HG02588 (cell line): Measurements from ENCODE around the gene CSN2.
A peak's percentile ranks its signal among the peaks of the same experiment; 100 is the strongest.
"Not testable (repeated sequence)": the region's sequence is repeated elsewhere in the genome, so short reads cannot be mapped to it uniquely, and the experiment has no call there.

Experiments used
- ATAC-seq: cut with Tn5 transposase; IDR thresholded peaks from one replicate; pipeline ENCODE4 v1.9.1; 2021; ENCODE audit warnings: mild to moderate bottlenecking, moderate library complexity; ENCODE audit not compliant: unreplicated experiment

The CSN2 gene, protein sequence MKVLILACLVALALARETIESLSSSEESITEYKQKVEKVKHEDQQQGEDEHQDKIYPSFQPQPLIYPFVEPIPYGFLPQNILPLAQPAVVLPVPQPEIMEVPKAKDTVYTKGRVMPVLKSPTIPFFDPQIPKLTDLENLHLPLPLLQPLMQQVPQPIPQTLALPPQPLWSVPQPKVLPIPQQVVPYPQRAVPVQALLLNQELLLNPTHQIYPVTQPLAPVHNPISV

DNA sequence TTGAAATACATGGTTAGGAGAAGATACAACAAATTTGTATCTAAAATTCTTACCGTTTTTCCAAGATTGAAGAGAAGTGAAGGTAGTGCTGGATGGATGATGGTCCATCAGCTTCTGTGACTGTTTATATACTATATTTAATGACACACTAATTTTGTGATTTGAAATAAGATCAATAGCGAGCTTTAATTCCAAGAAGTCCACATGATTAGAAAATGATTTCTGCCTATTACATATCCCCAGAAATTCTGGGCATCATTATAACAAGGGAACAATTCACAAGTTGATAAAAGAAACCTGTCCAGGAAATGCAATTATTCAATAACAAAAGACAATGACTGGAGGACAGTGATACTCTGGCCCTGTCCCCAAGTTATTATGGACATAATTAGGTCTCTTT is at the start of gene CSN2:
Gene CSN2, minus strand, starts transcription at position 101 of the 400 bp plus-strand sequence. CDS start 4,733 bp downstream, outside the sequence.
- no peak for ATAC-seq

- no peak for ATAC-seq
Observed at GRCh38 chr4:70008771-70009170, 43.2 kb upstream of the CSN2 start.

- ATAC-seq: no peak
Observed at GRCh38 chr4:70002507-70002906, 37.0 kb upstream of the CSN2 start.

- ATAC-seq: no peak
Observed at GRCh38 chr4:70000711-70001110, 35.2 kb upstream of the CSN2 start.

DNA sequence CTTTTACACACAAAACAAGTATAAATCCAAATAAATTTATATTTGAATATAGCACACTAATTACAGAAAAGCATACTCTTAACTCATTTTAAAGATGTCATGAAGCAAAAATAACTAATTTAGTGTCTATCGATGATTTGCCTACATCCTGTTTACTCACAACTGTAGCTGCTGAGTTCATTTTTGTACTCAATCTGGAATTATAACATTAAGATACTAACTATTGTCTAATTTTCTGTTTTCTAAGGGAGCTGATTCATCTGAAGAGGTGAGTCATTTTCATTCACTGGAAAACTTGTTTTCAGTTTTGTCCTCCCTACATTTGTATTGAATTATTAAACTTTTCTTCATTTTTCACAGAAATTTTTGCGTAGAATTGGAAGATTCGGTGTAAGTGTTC is 33.9 kb upstream of the CSN2 start:
- no peak for ATAC-seq

GRCh38 chr4:69995526-69996016 is 30.0 kb upstream of the CSN2 start, which contains the start of gene STATH:
TSS of gene STATH (plus strand) at chr4:69995966. CDS start at chr4:69998438, 2,472 bp downstream.
- ATAC-seq: no peak

GRCh38 chr4:69994782-69995181 is 29.3 kb upstream of the CSN2 start:
- ATAC-seq: no peak

- no peak for ATAC-seq
Observed at GRCh38 chr4:69991016-69991415, 25.5 kb upstream of the CSN2 start.

- no peak for ATAC-seq
Observed at GRCh38 chr4:69986663-69987062, 21.1 kb upstream of the CSN2 start.

DNA sequence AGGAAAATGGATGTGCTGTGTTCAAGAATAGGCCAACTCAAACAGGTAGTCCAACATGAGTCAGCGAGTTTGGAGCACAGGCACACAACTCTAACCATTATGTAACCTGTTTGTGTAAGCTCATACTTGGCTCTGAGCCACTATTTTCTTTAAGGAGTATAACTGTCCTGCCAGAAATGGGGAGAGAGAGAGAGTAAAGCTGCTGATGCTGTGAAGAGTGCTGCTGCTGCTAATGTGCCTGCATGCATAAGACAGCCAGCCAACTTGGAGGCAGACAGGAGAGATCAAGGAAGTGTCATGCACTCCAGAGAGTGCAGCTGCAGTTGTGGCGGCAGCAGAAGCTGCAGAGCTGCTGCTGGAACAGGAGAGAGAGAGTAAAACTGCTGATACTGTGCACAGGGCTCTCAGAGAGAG is 18.5 kb upstream of the CSN2 start:
- no peak for ATAC-seq

GRCh38 chr4:69977582-69977981 is 12.1 kb upstream of the CSN2 start:
- no peak for ATAC-seq

DNA sequence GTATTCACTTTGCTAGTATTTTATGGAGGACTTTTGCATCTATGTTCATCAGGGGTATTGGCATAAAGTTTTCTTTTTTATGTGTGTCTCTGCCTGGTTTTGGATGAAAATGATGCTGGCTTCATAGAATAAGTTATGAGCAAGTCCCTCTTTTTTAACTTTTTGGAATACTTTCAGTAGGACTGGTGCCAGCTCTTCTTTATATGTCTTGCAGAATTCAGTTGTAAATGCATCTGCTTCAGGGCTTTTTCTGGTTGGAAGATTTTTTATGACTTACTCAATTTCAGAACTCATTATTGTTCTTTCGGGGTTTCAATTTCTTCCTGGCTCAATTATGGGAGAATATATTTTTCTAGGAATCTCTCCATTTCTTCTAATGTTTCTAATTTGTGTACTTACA is 9.1 kb upstream of the CSN2 start:
- no peak for ATAC-seq

GRCh38 chr4:69970071-69970470 is 4.5 kb upstream of the CSN2 start:
- ATAC-seq: no peak

DNA sequence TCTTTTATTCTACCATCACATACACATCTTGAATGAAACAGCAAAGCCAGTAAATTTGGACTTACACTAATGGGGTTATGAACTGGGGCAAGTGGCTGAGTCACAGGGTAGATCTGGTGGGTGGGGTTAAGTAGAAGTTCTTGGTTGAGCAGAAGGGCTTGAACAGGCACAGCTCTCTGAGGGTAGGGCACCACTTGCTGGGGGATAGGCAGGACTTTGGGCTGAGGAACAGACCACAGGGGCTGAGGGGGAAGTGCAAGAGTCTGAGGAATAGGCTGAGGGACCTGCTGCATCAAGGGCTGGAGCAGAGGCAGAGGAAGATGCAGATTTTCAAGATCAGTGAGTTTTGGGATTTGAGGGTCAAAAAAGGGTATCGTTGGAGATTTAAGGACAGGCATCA is 8.3 kb downstream of the CSN2 start:
- ATAC-seq: no peak

- ATAC-seq: no peak
Observed at GRCh38 chr4:69951602-69952001, 13.9 kb downstream of the CSN2 start.

DNA sequence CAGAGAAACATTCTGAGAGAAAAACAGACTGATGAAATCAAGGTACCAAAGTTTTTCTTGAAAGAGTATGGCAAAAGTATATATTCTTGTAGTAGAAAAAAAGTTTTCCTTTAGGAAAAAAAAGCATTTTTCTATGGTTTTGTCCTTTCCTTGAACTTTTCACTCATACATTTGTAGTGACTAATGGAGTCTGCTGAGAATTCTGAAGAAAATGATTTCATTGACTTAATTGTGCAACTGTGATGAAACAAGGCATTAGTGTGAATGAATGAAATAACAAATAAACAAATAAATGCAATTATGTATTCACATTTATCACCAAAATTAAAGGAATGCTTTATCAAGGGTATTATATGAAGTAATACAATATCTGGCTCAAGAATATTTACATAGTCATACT is 29.0 kb downstream of the CSN2 start:
- no peak for ATAC-seq

GRCh38 chr4:69934150-69934549 is 31.4 kb downstream of the CSN2 start:
- ATAC-seq: no peak

DNA sequence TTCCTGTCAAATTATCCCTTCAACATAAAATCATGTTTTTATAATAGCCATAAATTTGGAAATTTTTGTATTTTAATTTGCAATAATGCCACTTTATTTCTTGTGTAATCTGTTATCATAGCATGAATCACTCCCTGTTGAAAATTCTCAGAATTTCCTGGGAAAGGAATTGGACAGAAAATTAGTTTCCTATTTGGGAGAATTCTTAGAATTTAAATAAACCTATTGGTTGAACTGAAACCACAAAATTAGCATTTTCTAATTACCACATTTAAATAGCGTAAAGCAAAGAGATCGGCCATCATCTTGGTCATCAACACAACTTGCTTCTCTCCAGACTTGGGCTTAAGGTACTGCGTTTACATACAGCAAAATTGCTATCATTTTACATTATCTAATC is 34.8 kb downstream of the CSN2 start, which contains the start of gene CSN1S1:
Gene CSN1S1, plus strand, starts transcription at position 301 of the 400 bp plus-strand sequence. CDS start 1,488 bp downstream, outside the sequence.
- ATAC-seq: no peak

DNA sequence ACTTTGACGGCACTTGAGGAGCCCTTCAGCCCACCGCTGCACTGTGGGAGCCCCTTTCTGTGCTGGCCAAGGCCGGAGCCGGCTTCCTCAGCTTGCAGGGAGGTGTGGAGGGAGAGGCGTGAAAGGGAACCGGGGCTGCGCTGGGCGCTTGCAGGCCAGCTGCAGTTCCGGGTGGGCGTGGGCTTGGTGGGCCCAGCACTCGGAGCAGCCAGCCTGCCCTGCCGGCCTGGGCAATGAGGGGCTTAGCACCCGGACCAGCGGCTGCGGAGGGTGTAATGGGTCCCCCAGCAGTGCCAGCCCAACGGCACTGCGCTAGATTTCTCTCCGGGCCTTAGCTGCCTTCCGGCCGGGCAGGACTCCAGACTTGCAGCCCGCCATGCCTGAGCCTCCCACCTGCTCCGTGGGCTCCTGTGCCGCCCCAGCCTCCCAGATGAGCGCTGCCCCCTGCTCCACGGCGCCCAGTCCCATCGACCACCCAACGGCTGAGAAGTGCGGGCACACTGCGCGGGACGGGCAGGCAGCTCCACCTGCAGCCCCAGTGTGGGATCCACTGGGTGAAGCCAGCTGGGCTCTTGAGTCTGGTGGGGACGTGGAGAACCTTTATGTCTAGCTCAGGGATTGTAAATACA is 41.6 kb downstream of the CSN2 start:
- not testable (repeated sequence) for ATAC-seq

DNA sequence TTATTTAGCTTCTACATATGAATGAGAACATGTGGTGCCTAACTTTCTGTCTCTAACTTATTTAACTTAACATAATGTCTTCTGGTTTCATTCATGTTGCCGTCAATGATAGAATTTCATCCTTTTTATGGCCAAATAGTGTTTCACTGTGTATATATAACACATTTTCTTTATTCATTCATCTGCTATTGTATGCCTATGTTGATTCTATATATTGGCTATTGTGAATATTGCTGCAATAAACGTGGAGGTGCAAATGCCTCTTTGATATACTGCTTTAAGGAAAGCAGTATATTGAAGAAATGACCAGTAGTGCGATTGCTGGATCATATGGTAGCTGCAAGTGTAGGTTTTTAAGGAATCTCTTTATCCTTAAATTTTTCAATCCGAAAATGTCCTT is 44.7 kb downstream of the CSN2 start:
- ATAC-seq: no peak

- ATAC-seq: peak; percentile 87
Observed at GRCh38 chr4:69910016-69910782, 55.3 kb downstream of the CSN2 start.

GRCh38 chr4:69909195-69909594 is 56.3 kb downstream of the CSN2 start:
- no peak for ATAC-seq
